Neutrophil (primary cell): ENCODE data around the gene KATNBL1.
A peak's percentile ranks its signal among the peaks of the same experiment; 100 is the strongest.

Experiments used
- H3K27ac ChIP-seq: fragments of 200-600 bp; sonication (generic); 2 replicates; pipeline ENCODE4 v1.5.1; 2016; ENCODE audit warnings: mild to moderate bottlenecking, moderate library complexity
- H3K27me3 ChIP-seq: fragments of 200-600 bp; sonication (generic); 2 replicates; pipeline ENCODE4 v1.6.0; 2016; ENCODE audit warnings: mild to moderate bottlenecking
- H3K36me3 ChIP-seq: fragments of 200-600 bp; sonication (generic); 2 replicates; pipeline ENCODE4 v1.5.1; 2017
- H3K4me1 ChIP-seq, 2 experiments: fragments of 200-600 bp in 1 of 2; sonication (generic) in 1 of 2; 1 replicate in 1 of 2; 2 replicates in 1 of 2; pipeline versions ENCODE4 v1.5.1 to v1.6.1; 2013 to 2016; ENCODE audit warnings: low read depth in 1 of 2, low read length in 1 of 2, mild to moderate bottlenecking in 1 of 2, moderate library complexity in 1 of 2; ENCODE audit not compliant: control insufficient read depth in 1 of 2, insufficient read depth in 1 of 2
- H3K4me3 ChIP-seq, 2 experiments: fragments of 200-600 bp in 1 of 2; sonication (generic) in 1 of 2; 1 replicate in 1 of 2; 2 replicates in 1 of 2; pipeline ENCODE4 v1.5.1; 2013 to 2016; ENCODE audit warnings: low read depth in 1 of 2, low read length in 1 of 2, mild to moderate bottlenecking in 1 of 2, moderate library complexity in 1 of 2
- H3K9me3 ChIP-seq: fragments of 200-600 bp; sonication (generic); 2 replicates; pipeline ENCODE4 v1.5.1; 2016
- TF ChIP-seq, protein P1 (sequence below): fragments of 200-600 bp; sonication (generic); IDR thresholded peaks from 2 replicates; pipeline ENCODE4 v1.5.1; 2016; ENCODE audit warnings: antibody characterized with exemption

The KATNBL1 gene

DNA sequence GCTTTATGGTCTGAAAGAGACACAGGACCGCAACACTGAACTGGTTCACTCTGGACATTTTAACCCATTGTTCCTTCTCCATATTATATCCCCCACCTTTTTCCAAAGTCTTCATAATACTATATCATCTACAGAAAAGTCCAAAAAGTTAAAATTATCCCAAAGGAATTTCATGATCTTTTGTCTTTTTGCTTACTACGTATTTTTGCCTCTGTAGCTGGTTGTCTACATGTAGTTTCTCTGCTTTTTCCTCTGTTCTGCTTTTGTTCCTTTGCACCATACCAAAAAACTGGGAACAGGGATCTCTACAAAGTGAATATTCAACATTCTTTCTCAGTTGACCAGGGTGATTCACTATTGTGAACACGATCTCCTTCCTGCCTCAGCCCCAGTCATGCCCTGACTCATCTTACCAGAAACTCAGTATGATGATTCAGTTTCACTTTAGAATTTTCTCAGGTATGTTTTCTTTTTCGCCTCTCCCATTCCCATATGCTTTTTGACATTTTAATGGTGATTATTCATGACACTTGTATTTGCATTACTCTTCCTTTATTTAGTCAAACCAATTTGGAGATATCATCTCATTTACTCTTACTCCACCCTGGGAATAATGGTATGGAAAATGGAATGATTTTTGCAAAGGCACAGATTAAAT, 29.4 kb upstream of the KATNBL1 start:
- H3K27me3 ChIP-seq: no peaks in the 10 kb centered on the region
- H3K4me1 ChIP-seq: no peaks in the 10 kb centered on the region
- H3K36me3 ChIP-seq: peaks cover 100% of the 10 kb centered on the region
- no peaks in the 10 kb centered on the region for H3K9me3 ChIP-seq
- TF ChIP-seq, protein P1, sequence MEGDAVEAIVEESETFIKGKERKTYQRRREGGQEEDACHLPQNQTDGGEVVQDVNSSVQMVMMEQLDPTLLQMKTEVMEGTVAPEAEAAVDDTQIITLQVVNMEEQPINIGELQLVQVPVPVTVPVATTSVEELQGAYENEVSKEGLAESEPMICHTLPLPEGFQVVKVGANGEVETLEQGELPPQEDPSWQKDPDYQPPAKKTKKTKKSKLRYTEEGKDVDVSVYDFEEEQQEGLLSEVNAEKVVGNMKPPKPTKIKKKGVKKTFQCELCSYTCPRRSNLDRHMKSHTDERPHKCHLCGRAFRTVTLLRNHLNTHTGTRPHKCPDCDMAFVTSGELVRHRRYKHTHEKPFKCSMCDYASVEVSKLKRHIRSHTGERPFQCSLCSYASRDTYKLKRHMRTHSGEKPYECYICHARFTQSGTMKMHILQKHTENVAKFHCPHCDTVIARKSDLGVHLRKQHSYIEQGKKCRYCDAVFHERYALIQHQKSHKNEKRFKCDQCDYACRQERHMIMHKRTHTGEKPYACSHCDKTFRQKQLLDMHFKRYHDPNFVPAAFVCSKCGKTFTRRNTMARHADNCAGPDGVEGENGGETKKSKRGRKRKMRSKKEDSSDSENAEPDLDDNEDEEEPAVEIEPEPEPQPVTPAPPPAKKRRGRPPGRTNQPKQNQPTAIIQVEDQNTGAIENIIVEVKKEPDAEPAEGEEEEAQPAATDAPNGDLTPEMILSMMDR: no peak
- no peak overlapping the region for H3K4me3 ChIP-seq
- no peak overlapping the region for H3K27ac ChIP-seq

DNA sequence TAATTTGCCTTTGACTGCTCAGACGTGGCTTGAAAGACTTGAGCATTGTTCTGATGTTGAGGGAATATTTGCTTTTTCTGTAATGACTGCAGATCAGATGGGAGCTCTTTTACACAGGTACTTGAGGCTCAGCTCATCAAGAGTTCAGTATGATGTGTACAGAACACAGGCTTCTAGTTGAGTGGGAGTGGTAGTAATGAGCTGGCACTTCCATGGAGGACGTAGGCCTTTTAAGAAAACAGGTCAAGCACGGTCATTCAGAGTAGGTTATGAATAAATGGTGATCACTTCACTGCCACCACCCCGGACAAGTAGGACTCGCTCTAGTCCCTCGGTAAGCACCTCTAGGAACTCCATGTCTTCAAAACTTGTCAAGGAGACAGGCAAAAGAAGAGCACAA, 23.7 kb upstream of the KATNBL1 start:
- TF ChIP-seq, protein P1: no peak
- peaks cover 94% of the 10 kb centered on the region for H3K36me3 ChIP-seq
- no peaks in the 10 kb centered on the region for H3K9me3 ChIP-seq
- H3K4me1 ChIP-seq: no peaks in the 10 kb centered on the region
- H3K27ac ChIP-seq: peak overlapping the region; percentile 39
- no peaks in the 10 kb centered on the region for H3K27me3 ChIP-seq
- H3K4me3 ChIP-seq: no peak overlapping the region

DNA sequence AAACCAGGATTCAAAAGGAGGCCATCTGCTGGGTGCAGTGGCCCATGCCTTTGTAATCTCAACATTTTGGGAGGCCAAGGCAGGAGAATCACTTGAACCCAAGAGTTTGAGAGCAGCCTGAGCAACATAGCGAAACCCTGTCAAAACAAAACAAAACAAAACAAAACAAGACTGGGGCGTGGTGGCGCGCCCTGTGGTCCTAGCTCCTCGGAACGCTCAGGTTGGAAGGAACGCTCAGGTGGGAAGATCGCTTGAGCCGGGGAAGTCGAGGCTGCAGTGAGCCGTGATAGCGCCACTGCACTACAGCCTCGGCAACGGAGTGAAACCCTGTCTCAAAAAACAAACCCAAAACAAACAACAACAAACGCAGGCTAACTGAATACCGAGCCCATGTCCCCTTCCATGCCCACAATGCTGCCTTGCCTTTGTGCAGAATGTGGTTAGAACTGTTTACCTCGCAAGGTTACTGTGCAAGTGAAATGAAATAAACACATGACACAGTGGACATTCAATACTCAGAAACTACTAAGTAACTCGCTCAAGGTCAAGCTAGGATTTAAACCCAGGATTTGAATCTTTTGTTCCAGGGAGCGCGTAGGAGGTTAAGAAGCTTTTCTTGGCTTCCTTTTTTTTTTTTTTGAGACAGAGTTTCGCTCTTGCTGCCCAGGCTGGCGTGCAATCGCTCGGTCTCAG, 14.2 kb upstream of the KATNBL1 start:
- no peaks in the 10 kb centered on the region for H3K27me3 ChIP-seq
- peak overlapping the region; percentile 85 for H3K27ac ChIP-seq
- TF ChIP-seq, protein P1: no peak
- H3K36me3 ChIP-seq: peaks cover 7% of the 10 kb centered on the region
- H3K4me1 ChIP-seq: peaks cover 18 to 20% of the 10 kb centered on the region in 2 experiments
- H3K4me3 ChIP-seq: peak overlapping the region; percentile 85 to 94
- no peaks in the 10 kb centered on the region for H3K9me3 ChIP-seq

DNA sequence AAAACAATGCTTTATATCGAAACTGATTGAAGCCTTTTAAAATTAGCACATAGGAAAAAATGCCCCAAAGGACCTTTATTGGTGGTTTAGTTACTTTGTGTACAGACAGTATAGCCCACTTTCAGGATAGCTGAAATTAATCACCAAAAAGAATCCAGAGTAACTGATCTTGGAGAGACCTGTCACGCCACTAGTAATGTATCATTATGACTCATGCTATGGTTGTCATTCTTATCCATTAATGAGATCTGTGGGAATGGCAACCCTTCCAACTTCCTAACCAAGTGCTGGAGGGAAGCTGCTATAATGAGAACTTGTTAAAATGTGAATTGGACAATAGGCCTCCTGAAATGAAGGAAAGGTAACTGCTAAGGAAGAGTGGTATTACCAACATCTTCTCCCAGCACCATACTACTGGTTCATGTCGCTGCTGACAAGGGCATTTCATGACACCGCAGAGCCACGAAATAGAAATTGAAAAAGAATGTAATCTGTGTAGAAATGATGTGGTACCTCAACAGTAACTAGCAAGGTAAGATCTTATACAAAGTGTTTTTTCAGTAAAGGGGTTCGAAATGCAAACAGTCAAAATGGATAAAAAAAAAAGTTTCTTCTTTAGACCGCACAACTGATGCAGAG, 7.8 kb upstream of the KATNBL1 start:
- Histone ChIP-seq H3K9me3 (no peaks in the 10 kb centered on the region), H3K4me3 (no peak overlapping the region), H3K4me1 (no peaks in the 10 kb centered on the region), H3K27me3 (peaks cover 14% of the 10 kb centered on the region), H3K27ac (no peak overlapping the region), H3K36me3 (no peaks in the 10 kb centered on the region)
- TF ChIP-seq, protein P1: no peak

DNA sequence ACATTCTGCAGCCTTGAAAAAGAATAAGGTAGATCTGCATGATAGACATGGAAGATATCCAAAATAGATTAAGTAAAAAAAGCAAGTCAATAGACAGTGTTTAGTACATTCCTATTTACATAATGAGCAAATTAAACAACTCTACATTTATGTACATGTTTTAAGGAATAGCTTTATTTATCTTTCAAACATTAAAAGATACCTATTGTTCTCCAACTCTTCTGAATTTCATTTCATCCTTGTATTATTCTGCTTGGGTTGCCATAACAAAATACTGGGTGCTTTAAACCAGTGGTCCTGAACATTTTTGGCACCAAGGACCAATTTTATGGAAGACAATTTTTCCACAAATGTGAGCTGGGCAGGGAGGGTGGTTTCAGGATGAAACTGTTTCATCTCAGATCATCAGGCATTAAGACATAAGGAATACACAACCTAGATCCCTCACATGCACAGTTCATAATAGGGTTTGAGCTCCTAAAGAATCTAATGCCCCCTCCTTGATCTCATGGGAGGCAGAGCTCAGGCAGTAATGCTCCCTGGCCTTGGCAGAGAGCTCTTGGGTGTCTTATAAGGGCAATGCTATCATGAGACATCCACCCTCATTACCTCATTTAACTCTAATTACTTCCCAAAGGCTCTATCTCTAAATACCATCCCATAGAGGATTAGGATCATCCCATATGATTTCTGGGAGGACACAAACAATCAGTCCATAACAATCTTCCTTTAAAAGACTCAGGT, 6.8 kb upstream of the KATNBL1 start:
- no peak overlapping the region for H3K4me3 ChIP-seq
- H3K9me3 ChIP-seq: no peaks in the 10 kb centered on the region
- H3K27ac ChIP-seq: no peak overlapping the region
- H3K4me1 ChIP-seq: no peaks in the 10 kb centered on the region
- TF ChIP-seq, protein P1: no peak
- H3K36me3 ChIP-seq: no peaks in the 10 kb centered on the region
- H3K27me3 ChIP-seq: peaks cover 14% of the 10 kb centered on the region
